Endothelial cell of umbilical vein (primary cell): ENCODE results near the gene SLC2A8. TPM values are rescaled to one million over a fixed set of nuclear protein-coding genes. Genes with fewer than 3 reads are reported as not detected.

Experiments used
- BruUV-seq: library from RNA; stranded (reverse); fragments of 400-500 nt; replicated peaks from 2 replicates; lab custom pipeline; 2021; lab: Mats Ljungman, UMichigan
- CTCF ChIA-PET: fragments of 300-600, 350-600 bp; sonication (Branson Sonifier 250); formaldehyde crosslinking; loops from one replicate; lab custom pipeline; 2021; ENCODE audit warnings: antibody characterized with exemption, inconsistent platforms; lab: Charles Lee
- POLR2A ChIA-PET: fragments of 300-600, 350-600 bp; sonication (Branson Sonifier 250); formaldehyde crosslinking; loops from one replicate; lab custom pipeline; 2021; ENCODE audit warnings: antibody characterized with exemption, inconsistent platforms; lab: Charles Lee
- DNase-seq: peaks from one replicate; pipeline ENCODE4 v3.0.0-alpha.2; 2011; ENCODE audit warnings: low read depth, low spot score
- FAIRE-seq: peaks from 2 replicates; lab custom pipeline; 2011; peaks lifted over from hg19 to GRCh38; lab: Jason Lieb, UNC
- H2AFZ ChIP-seq: 2 replicates; pipeline ENCODE4 v1.6.0; 2012; ENCODE audit warnings: low read depth, low read length, control low read depth, inconsistent platforms
- H3K27ac ChIP-seq: 2 replicates; pipeline ENCODE4 v1.5.1; 2011; ENCODE audit warnings: low read depth, mild to moderate bottlenecking, control low read depth, low read length, moderate library complexity; ENCODE audit not compliant: insufficient read depth
- H3K27me3 ChIP-seq, 2 experiments: 2 replicates each; pipeline versions ENCODE4 v1.6.0 to v1.6.1; 2011; ENCODE audit warnings: low read length in 2 of 2, mixed read lengths in 1 of 2; ENCODE audit not compliant: control insufficient read depth in 2 of 2, insufficient read depth in 2 of 2
- H3K36me3 ChIP-seq, 2 experiments: 2 replicates in 1 of 2; 3 replicates in 1 of 2; pipeline ENCODE4 v1.5.1; 2011; ENCODE audit warnings: low read length in 2 of 2, mild to moderate bottlenecking in 1 of 2, moderate library complexity in 1 of 2; ENCODE audit not compliant: control insufficient read depth in 2 of 2, insufficient read depth in 2 of 2; ENCODE audit errors: extremely low read depth in 1 of 2
- H3K4me1 ChIP-seq: 3 replicates; pipeline ENCODE4 v1.5.1; 2011; ENCODE audit warnings: mild to moderate bottlenecking, low read length; ENCODE audit not compliant: control insufficient read depth, insufficient read depth; ENCODE audit errors: extremely low read depth
- H3K4me2 ChIP-seq: 2 replicates; pipeline ENCODE4 v1.6.1; 2011; ENCODE audit warnings: low read length, control low read depth, mixed read lengths; ENCODE audit not compliant: insufficient read depth
- H3K4me3 ChIP-seq, 3 experiments: fragments of 200-600 bp in 1 of 3; sonication (generic), shearing (Covaris generic) in 1 of 3; replicated peaks in 1 of 3; 2 replicates each; pipeline ENCODE4 v1.5.1; 2011 to 2016; ENCODE audit warnings: control low read depth in 3 of 3, low read length in 3 of 3, mild to moderate bottlenecking in 2 of 3, inconsistent platforms in 1 of 3, low read depth in 1 of 3, moderate library complexity in 1 of 3; ENCODE audit not compliant: insufficient read depth in 1 of 3
- H3K79me2 ChIP-seq: 2 replicates; pipeline ENCODE4 v1.6.0; 2012; ENCODE audit warnings: low read length, inconsistent platforms; ENCODE audit not compliant: control insufficient read depth, insufficient read depth
- H3K9ac ChIP-seq: replicated peaks from 2 replicates; pipeline ENCODE3; 2011; ENCODE audit warnings: low read length, control low read depth; ENCODE audit not compliant: insufficient read depth; ENCODE audit errors: extremely low read depth
- H3K9me1 ChIP-seq: replicated peaks from 3 replicates; pipeline ENCODE4 v1.6.0; 2011; ENCODE audit warnings: mild to moderate bottlenecking, low read length; ENCODE audit not compliant: control insufficient read depth, insufficient read depth; ENCODE audit errors: extremely low read depth
- H3K9me3 ChIP-seq: replicated peaks from 2 replicates; pipeline ENCODE4 v1.5.1; 2012; ENCODE audit warnings: low read length, inconsistent platforms; ENCODE audit not compliant: control insufficient read depth, insufficient read depth
- H4K20me1 ChIP-seq: replicated peaks from 2 replicates; pipeline ENCODE3; 2011; ENCODE audit warnings: mild to moderate bottlenecking, low read length; ENCODE audit not compliant: control insufficient read depth, insufficient read depth; ENCODE audit errors: extremely low read depth
- CTCF ChIP-seq, 2 donors: IDR thresholded peaks; 1 replicate in 1 of 2; 2 replicates in 1 of 2; pipeline ENCODE4 v1.5.1; 2011; ENCODE audit warnings: low read length in 2 of 2, mild to moderate bottlenecking in 2 of 2, moderate library complexity in 2 of 2, control low read depth in 1 of 2, inconsistent platforms in 1 of 2, low read depth in 1 of 2; ENCODE audit not compliant: insufficient read depth in 1 of 2; ENCODE audit errors: extremely low read depth in 1 of 2
- EZH2 ChIP-seq: IDR thresholded peaks from 2 replicates; pipeline ENCODE4 v1.6.1; 2012; ENCODE audit warnings: borderline replicate concordance, low read depth, mild to moderate bottlenecking, moderate library complexity, low read length, inconsistent platforms; ENCODE audit not compliant: severe bottlenecking
- FOS ChIP-seq: IDR thresholded peaks from 2 replicates; pipeline ENCODE4 v1.6.1; 2011; ENCODE audit warnings: mild to moderate bottlenecking, low read length, moderate library complexity, borderline replicate concordance; ENCODE audit not compliant: insufficient read depth
- GATA2 ChIP-seq: IDR thresholded peaks from 2 replicates; pipeline ENCODE4 v1.7.0; 2011; ENCODE audit warnings: low read depth, mild to moderate bottlenecking, moderate library complexity, mixed read lengths, low read length; ENCODE audit not compliant: insufficient read length, insufficient read depth
- JUN ChIP-seq: IDR thresholded peaks from 2 replicates; pipeline ENCODE4 v1.6.1; 2011; ENCODE audit warnings: borderline replicate concordance, low read depth; ENCODE audit not compliant: insufficient read length, insufficient read depth
- MAX ChIP-seq: IDR thresholded peaks from 2 replicates; pipeline ENCODE4 v1.6.1; 2011; ENCODE audit not compliant: insufficient read depth, insufficient read length
- POLR2AphosphoS5 ChIP-seq: IDR thresholded peaks from 2 replicates; pipeline ENCODE4 v1.6.1; 2012; ENCODE audit warnings: low read depth, mild to moderate bottlenecking, control low read depth, low read length, moderate library complexity; ENCODE audit not compliant: insufficient read depth
- dilution Hi-C: fragments of 300-500 bp; cut with MboI; formaldehyde crosslinking; loops from one replicate; pipeline ENCODE4 v1.15.0; 2019; ENCODE audit warnings: low sequenced_read_pairs; ENCODE audit not compliant: extremely low pct_ligation_motif_present
- intact Hi-C: fragments of 100-400 bp; cut with micrococcal nuclease; formaldehyde crosslinking; loops from one replicate; pipeline ENCODE4 v1.10.0; 2022
- polyA plus RNA-seq, 4 experiments: library from polyadenylated mRNA; depleted of rRNA in 3 of 4; stranded (reverse) in 3 of 4; unstranded in 1 of 4; fragments of >200 nt; gene quantifications; 2 replicates each; pipeline versions ENCODE4 v1.2.1 to v1.2.3, GENCODE V29; 2011 to 2012; ENCODE audit warnings: missing spikeins in 1 of 4
- total RNA-seq: library from RNA; stranded (reverse); gene quantifications from 2 replicates; pipeline ENCODE4 v1.2.3, GENCODE V29; 2021

SLC2A8 gene
- total and polyA plus RNA-seq, 2 donors (not counting 3 experiments of a cell fraction or from before 2014, with no cell fraction given) = 19.3 to 26.1 TPM

- CTCF ChIA-PET = interaction anchor here (1.1 to 3.1 kb wide), 5 partner anchors 11 to 143 kb away, joined by 4 to 16 read pairs (median 6); partner anchors contain the start of gene SLC2A8
- TF ChIP-seq JUN = no peak
- TF ChIP-seq MAX = no peak
- TF ChIP-seq GATA2 = no peak
- TF ChIP-seq FOS = no peak
- no peak for TF ChIP-seq POLR2AphosphoS5
- TF ChIP-seq EZH2 = no peak
- TF ChIP-seq CTCF (IDR thresholded peaks at IDR 0.05; ENCODE audit: extremely low read depth in 1 of 2, insufficient read depth in 1 of 2, low read depth in 1 of 2, low read length in 2 of 2) = no peak
- H3K4me2 ChIP-seq = no peak overlapping the region
- no peaks in the 10 kb centered on the region for H4K20me1 ChIP-seq
- no peak overlapping the region for H3K9ac ChIP-seq
- no peaks in the 10 kb centered on the region for H3K79me2 ChIP-seq
- H2AFZ ChIP-seq = no peak overlapping the region
- dilution Hi-C loops = no loop called here
- H3K36me3 ChIP-seq = no peaks in the 10 kb centered on the region
- H3K27me3 ChIP-seq = no peaks in the 10 kb centered on the region
- POLR2A ChIA-PET = interaction anchor here (0.7 kb wide), 1 partner anchor 158 kb away, joined by 3 read pairs; no protein-coding TSS in a partner anchor
- no peak overlapping the region for H3K27ac ChIP-seq
- no peaks in the 10 kb centered on the region for H3K9me1 ChIP-seq
- no peak overlapping the region for H3K4me3 ChIP-seq
- no peaks in the 10 kb centered on the region for H3K4me1 ChIP-seq
- no peaks in the 10 kb centered on the region for H3K9me3 ChIP-seq
- intact Hi-C loops = no loop called here
- no peak for FAIRE-seq
- DNase-seq = no peak
- no TSS peak for BruUV-seq
These were observed 38.2 kb upstream of the SLC2A8 start for GRCh38 chr9:127358770-127359169.
